ENCODE results near the gene PKDCC.

Gene PKDCC

GRCh38 chr2:42090216-42090615 lies 42.4 kb downstream of the PKDCC start:
- no peak for DNase-seq

DNA sequence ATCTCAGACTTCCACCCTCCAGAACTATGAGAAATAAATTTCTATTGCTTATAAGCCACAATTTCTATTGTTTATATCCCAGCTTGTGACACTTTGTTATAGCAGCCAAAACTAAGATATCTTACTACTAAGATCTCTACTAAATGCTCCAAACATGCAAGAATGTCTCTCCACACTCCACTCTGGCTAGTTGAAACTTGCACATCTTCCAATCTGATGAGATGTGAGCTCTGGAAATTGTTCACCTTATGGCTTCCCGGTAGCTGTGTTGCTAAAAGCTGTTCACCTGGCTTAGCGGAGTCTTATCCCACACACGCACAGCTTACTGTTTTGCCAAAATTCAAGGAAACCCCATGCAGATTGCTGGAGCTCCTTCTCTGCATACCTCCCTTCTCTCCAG lies 43.9 kb downstream of the PKDCC start:
- no peak for DNase-seq

GRCh38 chr2:42092084-42092996 lies 44.5 kb downstream of the PKDCC start:
- no peak for DNase-seq

- DNase-seq: no peak
Observed at GRCh38 chr2:42094114-42094513, 46.3 kb downstream of the PKDCC start.

DNA sequence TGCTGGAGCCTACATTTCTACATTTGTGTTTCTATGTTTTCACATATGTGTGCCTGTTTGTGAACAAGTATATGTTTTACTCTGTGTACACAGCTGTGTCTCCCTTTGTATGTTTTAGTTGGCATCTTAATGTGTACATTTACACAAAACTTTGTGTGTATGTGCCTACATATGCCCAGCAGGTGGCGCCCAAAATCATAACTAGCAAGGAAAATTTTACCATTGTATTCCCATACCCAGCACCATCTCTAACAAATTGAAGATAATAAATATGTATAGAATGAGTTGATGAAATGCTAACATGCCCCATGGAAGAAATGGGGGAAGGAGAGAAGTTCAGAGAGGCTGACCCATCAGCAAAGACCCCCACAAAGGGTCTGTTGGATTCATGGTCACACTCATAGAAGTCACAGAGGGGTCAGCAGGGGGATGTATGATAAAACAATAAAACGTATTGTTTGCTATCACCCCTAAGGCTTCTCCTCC lies 48.1 kb downstream of the PKDCC start:
- peak; percentile 69 for DNase-seq

DNA sequence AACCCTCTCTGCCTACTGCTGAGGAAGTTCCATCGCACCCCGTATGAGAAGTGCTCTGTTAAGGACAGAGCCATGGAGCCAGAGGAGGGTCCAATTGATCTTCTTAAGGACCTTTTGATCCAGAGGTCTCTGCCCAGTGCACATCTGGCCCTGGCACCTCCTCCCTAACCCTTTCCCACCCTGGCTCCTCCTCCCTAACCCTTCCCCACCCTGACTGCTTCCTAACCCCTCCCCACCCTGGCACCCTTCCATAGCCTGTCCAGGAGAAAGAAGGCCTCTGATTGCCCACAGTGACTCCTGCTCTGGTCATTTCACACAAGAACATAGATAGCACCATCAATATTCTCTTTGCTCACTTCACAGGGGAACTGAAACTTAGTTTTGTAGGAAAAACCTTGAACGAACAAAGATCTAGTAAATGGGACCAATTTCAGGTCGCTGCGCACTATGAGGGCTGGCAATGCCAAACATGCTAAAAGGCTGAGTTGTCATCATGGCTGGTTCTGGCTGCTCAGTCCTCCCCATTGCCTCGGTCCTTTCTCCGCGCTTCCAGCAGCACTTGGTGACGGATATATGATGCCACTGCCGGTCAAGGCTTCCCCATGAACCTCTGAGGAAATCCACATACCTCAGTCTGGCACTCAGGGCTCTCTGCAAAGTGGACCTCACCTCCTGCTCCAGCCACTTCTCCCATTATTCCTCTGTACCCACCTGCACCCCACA lies 49.2 kb downstream of the PKDCC start:
- no peak for DNase-seq

GRCh38 chr2:42098571-42099437 lies 51.0 kb downstream of the PKDCC start:
- no peak for DNase-seq

- no peak for DNase-seq
Observed at GRCh38 chr2:42099438-42100173, 51.8 kb downstream of the PKDCC start.

DNA sequence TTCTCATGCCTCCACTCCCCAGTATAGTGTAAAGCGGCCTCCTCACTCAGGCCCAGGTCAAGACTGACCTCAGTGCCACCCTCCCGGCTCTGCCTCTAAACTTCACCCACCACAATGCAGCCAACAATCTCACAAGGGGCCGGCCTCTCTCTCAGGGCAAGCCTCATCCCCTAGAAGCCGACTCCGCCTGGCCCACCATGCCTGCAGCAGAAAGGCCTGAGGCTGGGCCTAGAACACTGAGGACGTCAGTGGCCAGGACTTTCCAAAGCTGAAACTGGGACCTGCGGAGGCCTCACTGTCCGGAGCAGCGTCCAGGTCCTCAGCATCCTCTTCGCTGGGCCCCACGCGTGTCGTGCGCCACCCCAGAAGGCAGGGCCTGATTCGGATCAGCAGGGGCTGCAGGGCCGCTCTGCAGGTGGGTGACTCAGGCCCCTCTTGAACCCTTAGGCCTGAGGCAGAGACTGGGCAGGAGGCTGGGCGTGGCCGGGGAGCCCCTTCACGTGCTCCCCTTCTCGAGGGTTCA lies 52.9 kb downstream of the PKDCC start:
- no peak for DNase-seq

DNA sequence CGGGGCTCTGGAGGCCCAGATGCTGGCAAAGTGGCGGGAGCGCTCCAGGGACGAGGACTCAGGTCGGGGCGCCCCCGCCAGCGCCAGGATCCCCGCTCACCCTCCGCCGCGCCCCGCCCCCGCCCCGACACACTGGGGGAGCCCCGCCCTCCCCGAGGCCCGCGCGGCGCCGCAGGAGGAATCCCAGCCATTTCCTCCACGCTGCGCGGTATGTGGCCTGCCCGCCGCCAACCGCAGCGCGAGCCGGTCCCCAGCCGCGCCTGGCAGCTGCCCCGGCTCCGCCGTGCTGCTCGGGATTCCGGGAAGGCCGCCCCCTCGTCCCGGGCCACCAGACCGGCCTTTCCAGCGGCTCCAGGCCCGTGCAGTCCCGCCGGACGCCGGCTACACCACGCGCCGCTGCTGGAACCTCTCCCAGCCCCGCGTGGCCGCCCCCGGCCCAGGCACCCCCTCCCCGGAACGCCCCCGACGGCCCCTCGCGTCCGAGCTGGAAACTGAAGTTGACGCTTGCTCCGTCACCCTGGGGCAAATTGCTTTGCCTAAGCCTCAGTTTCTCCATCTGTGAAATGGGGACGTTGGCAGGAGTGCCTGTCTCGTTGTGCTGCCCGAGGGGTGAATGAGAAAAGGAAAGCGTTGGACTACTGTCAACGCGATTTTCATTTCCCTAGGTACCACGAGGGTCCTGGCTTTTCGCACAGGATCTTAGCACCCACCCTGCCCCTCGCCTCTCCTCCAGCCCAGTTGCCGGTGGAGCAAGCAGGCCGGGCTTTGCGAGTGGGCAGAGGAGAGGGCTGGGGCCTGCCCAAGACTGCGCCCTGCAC lies 53.6 kb downstream of the PKDCC start:
- DNase-seq: no peak

DNA sequence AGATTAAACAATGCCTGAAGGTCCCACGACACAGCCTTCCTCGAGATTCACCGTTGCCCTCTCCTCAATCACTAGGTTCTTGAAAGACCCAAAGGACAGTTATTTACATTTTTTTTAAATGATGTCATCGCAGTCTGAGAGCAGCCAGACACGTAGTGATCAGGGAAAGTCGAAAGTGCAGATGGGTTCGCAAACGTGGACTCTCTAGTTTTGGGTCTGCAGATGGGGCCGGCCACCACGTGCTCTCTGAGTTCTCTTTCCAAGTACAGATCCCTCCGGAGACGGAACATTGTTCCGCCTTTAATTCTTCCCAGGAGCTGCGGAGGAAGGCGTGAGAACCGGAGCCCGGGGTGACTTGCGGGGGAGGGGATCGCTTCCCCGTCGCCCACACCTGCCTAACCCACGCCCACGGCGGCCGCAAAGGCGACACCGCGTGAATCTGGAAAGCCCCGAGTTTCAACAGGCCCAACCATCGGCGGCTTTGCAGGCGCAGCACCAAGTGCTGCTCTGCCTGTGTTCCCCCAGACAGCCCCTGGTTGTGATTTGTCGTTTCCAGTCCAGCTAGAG lies 54.3 kb downstream of the PKDCC start:
- DNase-seq: no peak

GRCh38 chr2:42102591-42103450 lies 55.0 kb downstream of the PKDCC start:
- DNase-seq: no peak

- DNase-seq: no peak
Observed at GRCh38 chr2:42103829-42104228, 56.0 kb downstream of the PKDCC start.

DNA sequence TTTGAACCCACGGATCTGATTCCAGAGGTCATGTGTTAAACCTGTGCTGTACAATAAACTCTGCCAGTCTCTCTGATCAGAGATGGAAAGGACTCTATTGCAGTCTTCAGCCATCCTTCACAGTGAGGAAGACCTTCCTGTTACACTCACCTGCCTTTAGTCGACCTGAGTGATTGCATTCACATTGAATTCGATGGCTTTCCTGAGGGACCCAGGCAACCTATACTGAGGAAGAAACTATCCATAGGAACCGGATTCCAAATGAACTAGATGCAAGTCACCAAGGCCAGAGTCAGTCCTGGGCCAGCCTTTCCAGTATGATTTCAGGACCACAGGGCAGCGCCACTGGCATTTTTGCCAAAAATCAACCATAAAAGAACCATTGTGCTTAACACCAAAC lies 56.8 kb downstream of the PKDCC start:
- no peak for DNase-seq

DNA sequence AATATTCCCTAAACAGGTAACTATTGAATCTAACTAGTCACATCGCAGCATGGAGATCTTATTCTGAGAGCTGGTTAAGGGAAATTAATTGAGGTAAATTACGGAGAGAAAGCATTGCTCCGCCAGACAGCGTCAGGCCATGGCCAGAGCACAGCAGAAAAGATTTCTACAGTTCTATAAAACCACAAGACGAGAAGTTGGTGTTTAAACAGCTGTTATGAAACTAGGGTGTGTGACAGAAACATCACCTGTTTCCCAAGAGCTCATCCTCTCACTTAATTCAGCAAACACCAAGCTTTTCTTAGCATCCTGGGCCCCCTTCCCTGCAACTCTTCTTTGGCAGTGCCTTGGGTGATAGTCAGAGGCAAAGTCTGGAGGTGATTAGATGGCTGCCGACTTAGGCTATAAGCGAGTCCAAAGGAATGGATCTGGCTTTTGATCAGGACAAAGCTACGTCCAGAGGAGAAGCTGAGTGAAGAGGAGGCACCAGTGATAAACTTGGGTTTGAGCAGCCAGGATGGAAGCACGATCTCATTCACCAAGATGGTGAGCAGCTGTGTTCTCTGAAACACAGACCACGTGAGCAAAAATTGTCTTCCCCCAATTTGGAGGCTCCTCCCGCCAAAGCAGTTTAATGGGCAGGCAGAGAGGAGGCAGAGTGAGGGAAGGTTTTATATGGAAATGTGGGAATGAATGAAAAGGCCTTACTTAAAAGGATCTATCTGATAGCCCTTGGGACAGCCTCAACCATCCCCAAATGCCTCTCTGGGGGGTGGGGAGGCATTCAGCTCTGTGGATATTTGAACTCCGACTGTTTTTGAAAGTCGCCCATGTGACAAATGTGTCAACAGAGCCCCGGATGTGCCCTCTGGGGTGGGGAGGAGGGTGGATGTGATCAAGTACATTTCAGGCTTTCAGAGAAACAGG lies 57.8 kb downstream of the PKDCC start:
- no peak for DNase-seq

DNA sequence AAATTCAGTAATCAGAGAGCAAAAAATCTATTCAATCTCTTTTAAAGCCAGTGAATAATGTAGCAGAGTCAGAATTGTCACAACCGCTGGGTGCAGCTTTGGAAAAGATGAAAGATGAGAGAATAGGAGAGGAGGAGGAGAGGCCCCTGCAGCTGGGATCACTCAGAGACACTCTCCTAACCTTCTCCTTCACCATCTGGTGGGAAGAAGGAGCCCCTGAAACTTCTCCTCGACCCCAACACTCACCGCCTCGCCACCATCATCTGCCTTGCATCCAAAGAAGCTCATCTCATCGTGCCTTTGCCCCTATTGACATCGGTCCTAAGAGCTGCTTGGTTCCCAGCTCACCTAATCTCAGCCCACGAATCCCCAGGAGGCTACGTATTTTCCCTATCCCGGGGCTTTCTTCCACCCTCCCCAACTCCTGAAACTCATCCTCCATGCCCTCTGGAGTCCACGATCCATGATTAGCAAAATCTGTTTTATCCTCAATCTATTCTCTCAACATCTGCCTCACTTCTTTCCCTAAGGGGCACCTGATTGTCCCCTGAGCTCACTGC lies 58.5 kb downstream of the PKDCC start:
- no peak for DNase-seq

- no peak for DNase-seq
Observed at GRCh38 chr2:42107249-42108042, 59.6 kb downstream of the PKDCC start.
